ENCODE data around the gene THADA.

DNA sequence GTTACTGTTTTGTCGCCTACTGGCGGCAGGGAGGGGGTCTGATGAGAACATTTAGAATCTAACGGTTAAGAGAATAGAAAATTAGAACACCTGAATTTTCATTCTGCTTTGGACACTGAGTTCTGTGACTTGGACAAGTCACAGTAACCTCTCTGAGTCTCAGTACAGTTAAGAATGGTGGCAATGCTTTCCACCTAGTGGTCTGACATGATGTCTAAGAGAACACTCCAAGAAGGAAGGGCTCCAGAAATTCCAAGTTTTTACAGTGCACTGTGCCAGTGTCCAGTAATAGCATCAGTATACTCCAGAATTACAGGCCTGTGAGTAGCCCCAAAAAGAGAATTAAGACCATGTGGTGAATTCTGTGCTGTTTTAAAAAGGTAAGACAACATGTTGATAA lies 195.3 kb downstream of the THADA start:
- TF ChIP-seq, protein P1, sequence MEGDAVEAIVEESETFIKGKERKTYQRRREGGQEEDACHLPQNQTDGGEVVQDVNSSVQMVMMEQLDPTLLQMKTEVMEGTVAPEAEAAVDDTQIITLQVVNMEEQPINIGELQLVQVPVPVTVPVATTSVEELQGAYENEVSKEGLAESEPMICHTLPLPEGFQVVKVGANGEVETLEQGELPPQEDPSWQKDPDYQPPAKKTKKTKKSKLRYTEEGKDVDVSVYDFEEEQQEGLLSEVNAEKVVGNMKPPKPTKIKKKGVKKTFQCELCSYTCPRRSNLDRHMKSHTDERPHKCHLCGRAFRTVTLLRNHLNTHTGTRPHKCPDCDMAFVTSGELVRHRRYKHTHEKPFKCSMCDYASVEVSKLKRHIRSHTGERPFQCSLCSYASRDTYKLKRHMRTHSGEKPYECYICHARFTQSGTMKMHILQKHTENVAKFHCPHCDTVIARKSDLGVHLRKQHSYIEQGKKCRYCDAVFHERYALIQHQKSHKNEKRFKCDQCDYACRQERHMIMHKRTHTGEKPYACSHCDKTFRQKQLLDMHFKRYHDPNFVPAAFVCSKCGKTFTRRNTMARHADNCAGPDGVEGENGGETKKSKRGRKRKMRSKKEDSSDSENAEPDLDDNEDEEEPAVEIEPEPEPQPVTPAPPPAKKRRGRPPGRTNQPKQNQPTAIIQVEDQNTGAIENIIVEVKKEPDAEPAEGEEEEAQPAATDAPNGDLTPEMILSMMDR (conservative IDR thresholded peaks at IDR 0.05; ENCODE audit: low read length): no peak
- TF ChIP-seq EZH2phosphoT487 (IDR thresholded peaks at IDR 0.05; ENCODE audit: borderline replicate concordance, low read depth, low read length): no peak

Measured in OCI-LY7 (cell line).